ENCODE data around the gene DCX. TPM values are rescaled to one million over a fixed set of nuclear protein-coding genes. Genes with fewer than 3 reads are reported as not detected.

The DCX gene
- total and polyA plus RNA-seq, 9 of the 15 experiments (the other 6 are each of a cell fraction or from before 2014, with no cell fraction given): not detected

DNA sequence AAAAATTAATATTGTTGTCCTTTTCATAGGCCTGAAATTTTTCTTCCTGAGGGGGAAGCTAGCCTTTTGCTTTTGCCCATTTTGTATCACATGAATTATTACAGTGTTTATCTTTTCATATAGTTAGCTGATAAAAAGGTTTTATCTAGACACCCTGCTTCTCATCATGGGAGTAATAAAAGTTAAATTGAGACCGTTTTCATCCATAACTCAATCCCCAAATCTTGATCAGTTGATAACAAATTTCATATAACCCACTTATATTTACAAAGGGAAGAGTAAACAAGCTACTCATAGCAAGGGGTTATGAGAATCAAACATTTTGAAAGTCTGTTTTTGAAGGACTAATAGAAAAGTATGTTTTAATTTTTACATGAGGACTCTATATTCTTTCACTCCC lies 23.5 kb upstream of the DCX start:
- H3K27me3 ChIP-seq (ENCODE audit: control insufficient read depth in 2 of 2, insufficient read depth in 2 of 2, low read length in 2 of 2): no peaks in the 10 kb centered on the region
- H3K9me3 ChIP-seq (replicated peaks; ENCODE audit: control insufficient read depth, insufficient read depth, low read depth, low read length): no peaks in the 10 kb centered on the region
- no peak overlapping the region for H3K9ac ChIP-seq (ENCODE audit: insufficient read depth in 1 of 2, low read depth in 2 of 2, low read length in 2 of 2)
- BruUV-seq (replicated peaks): no TSS peak
- no peaks in the 10 kb centered on the region for H3K36me3 ChIP-seq (ENCODE audit: control insufficient read depth, insufficient read depth, low read length)
- DNase-seq (ENCODE audit: extremely low read depth in 1 of 4, low spot score in 3 of 4): no peak
- H3K4me2 ChIP-seq (ENCODE audit: insufficient read depth, low read length): no peak overlapping the region
- ChIA-PET POLR2A (no interaction called here), CTCF (ENCODE audit: low intra/inter-chr PET ratio) (no interaction called here)
- H3K79me2 ChIP-seq (ENCODE audit: control insufficient read depth, insufficient read depth, low read length): no peaks in the 10 kb centered on the region
- H2AFZ ChIP-seq (ENCODE audit: low read depth, low read length): no peak overlapping the region
- H3K4me3 ChIP-seq: no peak overlapping the region
- no peaks in the 10 kb centered on the region for H3K9me1 ChIP-seq (ENCODE audit: control insufficient read depth, insufficient read depth, low read length)
- in situ Hi-C loops (cut with MboI): no loop called here
- intact Hi-C loops (cut with micrococcal nuclease): no loop called here
- no peak overlapping the region for H3K27ac ChIP-seq (ENCODE audit: extremely low read depth, low read depth, low read length)
- ATAC-seq: no peak
- H4K20me1 ChIP-seq (replicated peaks; ENCODE audit: control insufficient read depth, insufficient read depth, low read length): no peaks in the 10 kb centered on the region
- TF ChIP-seq MEIS2 (IDR thresholded peaks at IDR 0.05; ENCODE audit: partially characterized antibody): no peak
- no peak for TF ChIP-seq SAP30 (IDR thresholded peaks at IDR 0.05; ENCODE audit: borderline replicate concordance, insufficient read depth, low read depth, low read length, poor library complexity, severe bottlenecking)
- no peak for TF ChIP-seq HMBOX1 (IDR thresholded peaks at IDR 0.05)
- no peak for TF ChIP-seq ZNF197 (CRISPR knock-in tag; IDR thresholded peaks at IDR 0.05; ENCODE audit: low read depth)
- TF ChIP-seq ZBED1 (IDR thresholded peaks at IDR 0.05): no peak
- TF ChIP-seq ETV5 (CRISPR knock-in tag; IDR thresholded peaks at IDR 0.05; ENCODE audit: low read depth): no peak
- TF ChIP-seq, protein P1, sequence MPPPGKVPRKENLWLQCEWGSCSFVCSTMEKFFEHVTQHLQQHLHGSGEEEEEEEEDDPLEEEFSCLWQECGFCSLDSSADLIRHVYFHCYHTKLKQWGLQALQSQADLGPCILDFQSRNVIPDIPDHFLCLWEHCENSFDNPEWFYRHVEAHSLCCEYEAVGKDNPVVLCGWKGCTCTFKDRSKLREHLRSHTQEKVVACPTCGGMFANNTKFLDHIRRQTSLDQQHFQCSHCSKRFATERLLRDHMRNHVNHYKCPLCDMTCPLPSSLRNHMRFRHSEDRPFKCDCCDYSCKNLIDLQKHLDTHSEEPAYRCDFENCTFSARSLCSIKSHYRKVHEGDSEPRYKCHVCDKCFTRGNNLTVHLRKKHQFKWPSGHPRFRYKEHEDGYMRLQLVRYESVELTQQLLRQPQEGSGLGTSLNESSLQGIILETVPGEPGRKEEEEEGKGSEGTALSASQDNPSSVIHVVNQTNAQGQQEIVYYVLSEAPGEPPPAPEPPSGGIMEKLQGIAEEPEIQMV (tag; conservative IDR thresholded peaks at IDR 0.05; ENCODE audit: low read depth): no peak
- TF ChIP-seq GABPA (tag; conservative IDR thresholded peaks at IDR 0.05; ENCODE audit: low read depth): no peak
- TF ChIP-seq CC2D1A (IDR thresholded peaks at IDR 0.05): no peak
- no peak for TF ChIP-seq ZNF512 (tag; IDR thresholded peaks at IDR 0.05)
- TF ChIP-seq HDAC6 (IDR thresholded peaks at IDR 0.05; ENCODE audit: low read depth, low read length): no peak
- no peak for TF ChIP-seq ZNF24 (IDR thresholded peaks at IDR 0.05)
- TF ChIP-seq CBX2 (IDR thresholded peaks at IDR 0.05; ENCODE audit: insufficient read depth, low read length, poor library complexity, severe bottlenecking): no peak
- TF ChIP-seq NFATC3 (IDR thresholded peaks at IDR 0.05): no peak
- FAIRE-seq: no peak
- 0% methylated on average over 1 of the region's 1 CpG for WGBS (ENCODE audit: insufficient coverage, low coverage, missing lambda C conversion rate)
- no peaks in the 10 kb centered on the region for H3K4me1 ChIP-seq (replicated peaks in 1 of 2; ENCODE audit: control insufficient read depth in 2 of 2, insufficient read depth in 2 of 2, low read length in 2 of 2)

All from K562 (cell line).